Endodermal cell (in vitro differentiated cells): Measurements from ENCODE around the gene DGCR2. TPM values are rescaled to one million over a fixed set of nuclear protein-coding genes. Genes with fewer than 3 reads are reported as not detected.
A peak's percentile ranks its signal among the peaks of the same experiment; 100 is the strongest.
"Not testable (repeated sequence)": the region's sequence is repeated elsewhere in the genome, so short reads cannot be mapped to it uniquely, and the experiment has no call there.

Experiments
- DNase-seq: peaks from one replicate; pipeline ENCODE4 v3.0.0-alpha.2; 2017
- H3K27ac ChIP-seq: 2 replicates; pipeline ENCODE4 v1.5.1; 2013; ENCODE audit warnings: mild to moderate bottlenecking, low read depth, low read length, moderate library complexity
- H3K27me3 ChIP-seq: 2 replicates; pipeline ENCODE4 v1.6.1; 2013; ENCODE audit warnings: mild to moderate bottlenecking, low read length, moderate library complexity; ENCODE audit not compliant: insufficient read depth, control insufficient read depth, poor library complexity, severe bottlenecking
- H3K36me3 ChIP-seq: 2 replicates; pipeline ENCODE4 v1.7.0; 2013; ENCODE audit warnings: mild to moderate bottlenecking, low read length, moderate library complexity; ENCODE audit not compliant: control insufficient read depth, insufficient read depth
- H3K4me1 ChIP-seq: one replicate; pipeline ENCODE4 v1.7.0; 2013; ENCODE audit warnings: low read length; ENCODE audit not compliant: control insufficient read depth, insufficient read depth
- H3K4me3 ChIP-seq: 2 replicates; pipeline ENCODE4 v1.5.1; 2013; ENCODE audit warnings: mild to moderate bottlenecking, low read length, moderate library complexity
- H3K9ac ChIP-seq: 2 replicates; pipeline ENCODE4 v1.6.1; 2013; ENCODE audit warnings: mild to moderate bottlenecking, low read length, moderate library complexity; ENCODE audit not compliant: poor library complexity, severe bottlenecking; ENCODE audit errors: extremely low read depth
- H3K9me3 ChIP-seq: 2 replicates; pipeline ENCODE4 v1.6.1; 2013; ENCODE audit warnings: mild to moderate bottlenecking, low read length, moderate library complexity; ENCODE audit not compliant: control insufficient read depth
- H3K27ac Mint-ChIP-seq: 2 replicates; pipeline ENCODE4 v1.8.0; 2020; ENCODE audit warnings: mixed read lengths
- H3K27me3 Mint-ChIP-seq: 2 replicates; pipeline ENCODE4 v1.8.0; 2021; ENCODE audit warnings: mild to moderate bottlenecking, mixed read lengths; ENCODE audit not compliant: insufficient read depth
- H3K36me3 Mint-ChIP-seq: 2 replicates; pipeline ENCODE4 v1.8.0; 2020; ENCODE audit warnings: low read depth, mixed read lengths
- H3K4me1 Mint-ChIP-seq: 2 replicates; pipeline ENCODE4 v1.8.0; 2020; ENCODE audit warnings: mixed read lengths
- H3K4me3 Mint-ChIP-seq: 2 replicates; pipeline ENCODE4 v1.8.0; 2020; ENCODE audit warnings: mild to moderate bottlenecking, moderate library complexity, mixed read lengths
- H3K9me3 Mint-ChIP-seq: 2 replicates; pipeline ENCODE4 v1.8.0; 2020; ENCODE audit warnings: mild to moderate bottlenecking, mixed read lengths
- WGBS, 2 experiments: methylation state at CpG; one replicate each; pipeline versions ENCODE4 v1.1.5 to v1.1.7; 2013; ENCODE audit warnings: missing lambda C conversion rate in 2 of 2, mixed read lengths in 1 of 2; ENCODE audit not compliant: insufficient coverage in 1 of 2, insufficient read length in 1 of 2; 5-methylcytosine and 5-hydroxymethylcytosine counted together
- total RNA-seq, 2 donors: library from RNA; stranded (reverse); fragmentation: NEBNext Ultra II Directional in 1 of 2; extraction: Animal tissue kit (Norgen Biotek cat#: 25700) in 1 of 2; gene quantifications; 2 replicates in 1 of 2; 3 replicates in 1 of 2; pipeline ENCODE4 v1.2.1, GENCODE V29; 2021
- TF ChIP-seq, protein P1 (sequence below): fragments of 200-600 bp; sonication (generic); conservative IDR thresholded peaks from 2 replicates; pipeline ENCODE4 v1.5.0; 2021; ENCODE audit warnings: antibody characterized with exemption, mild to moderate bottlenecking

DGCR2 gene
- total RNA-seq, 2 donors from 2014 or later: 54.6 to 62.9 TPM

GRCh38 chr22:19001204-19001603 is 121.0 kb downstream of the DGCR2 start:
- no peaks in the 10 kb centered on the region for H3K9me3 ChIP-seq
- TF ChIP-seq, protein P1, sequence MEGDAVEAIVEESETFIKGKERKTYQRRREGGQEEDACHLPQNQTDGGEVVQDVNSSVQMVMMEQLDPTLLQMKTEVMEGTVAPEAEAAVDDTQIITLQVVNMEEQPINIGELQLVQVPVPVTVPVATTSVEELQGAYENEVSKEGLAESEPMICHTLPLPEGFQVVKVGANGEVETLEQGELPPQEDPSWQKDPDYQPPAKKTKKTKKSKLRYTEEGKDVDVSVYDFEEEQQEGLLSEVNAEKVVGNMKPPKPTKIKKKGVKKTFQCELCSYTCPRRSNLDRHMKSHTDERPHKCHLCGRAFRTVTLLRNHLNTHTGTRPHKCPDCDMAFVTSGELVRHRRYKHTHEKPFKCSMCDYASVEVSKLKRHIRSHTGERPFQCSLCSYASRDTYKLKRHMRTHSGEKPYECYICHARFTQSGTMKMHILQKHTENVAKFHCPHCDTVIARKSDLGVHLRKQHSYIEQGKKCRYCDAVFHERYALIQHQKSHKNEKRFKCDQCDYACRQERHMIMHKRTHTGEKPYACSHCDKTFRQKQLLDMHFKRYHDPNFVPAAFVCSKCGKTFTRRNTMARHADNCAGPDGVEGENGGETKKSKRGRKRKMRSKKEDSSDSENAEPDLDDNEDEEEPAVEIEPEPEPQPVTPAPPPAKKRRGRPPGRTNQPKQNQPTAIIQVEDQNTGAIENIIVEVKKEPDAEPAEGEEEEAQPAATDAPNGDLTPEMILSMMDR: no peak
- no peaks in the 10 kb centered on the region for H3K36me3 ChIP-seq
- Mint-ChIP-seq H3K36me3 (no peaks in the 10 kb centered on the region), H3K27me3 (peaks cover 84% of the 10 kb centered on the region), H3K27ac (no peak overlapping the region), H3K4me1 (peaks cover 12% of the 10 kb centered on the region), H3K4me3 (no peak overlapping the region), H3K9me3 (no peaks in the 10 kb centered on the region)
- no peak for DNase-seq
- no peak overlapping the region for H3K27ac ChIP-seq
- peaks cover 6% of the 10 kb centered on the region for H3K4me1 ChIP-seq
- H3K4me3 ChIP-seq: no peak overlapping the region
- H3K9ac ChIP-seq: no peak overlapping the region
- WGBS, 2 experiments: 81% methylated on average over 2 of the region's 2 CpGs; no CpG with 5 or more reads in 1 of the 2 experiments
- peaks cover 68% of the 10 kb centered on the region for H3K27me3 ChIP-seq

DNA sequence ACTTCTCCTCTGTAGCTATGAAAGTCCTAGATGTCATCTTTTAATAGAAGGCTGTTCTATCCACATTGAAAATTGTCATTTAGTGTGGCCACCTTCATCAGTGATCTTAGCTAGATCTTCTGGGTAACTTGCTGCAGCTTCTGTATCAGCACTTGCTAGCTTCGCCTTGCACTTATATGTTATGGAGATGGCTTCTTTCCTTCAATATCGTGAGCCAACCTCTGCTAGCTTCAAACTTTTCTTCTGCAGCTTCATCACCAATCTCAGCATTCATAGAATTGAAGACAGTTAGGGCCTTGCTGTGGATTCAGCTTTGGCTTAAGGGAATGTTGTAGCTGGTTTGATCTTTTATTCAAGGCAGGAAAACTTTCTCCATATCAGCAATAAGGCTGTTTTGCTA is 122.1 kb downstream of the DGCR2 start:
- H3K27ac Mint-ChIP-seq, DNase-seq, H3K36me3 ChIP-seq, H3K36me3 Mint-ChIP-seq, H3K9me3 ChIP-seq, H3K4me3 Mint-ChIP-seq, H3K9me3 Mint-ChIP-seq, H3K9ac ChIP-seq, H3K27ac ChIP-seq, H3K4me3 ChIP-seq, H3K4me1 ChIP-seq: not testable (repeated sequence)
- H3K27me3 Mint-ChIP-seq: peaks cover 91% of the 10 kb centered on the region
- peaks cover 73% of the 10 kb centered on the region for H3K27me3 ChIP-seq
- H3K4me1 Mint-ChIP-seq: peaks cover 15% of the 10 kb centered on the region
- WGBS, 2 experiments: no CpG with 5 or more reads among the region's 2 CpGs

- no peaks in the 10 kb centered on the region for H3K9me3 ChIP-seq
- H3K9me3 Mint-ChIP-seq: no peaks in the 10 kb centered on the region
- H3K27me3 ChIP-seq: peaks cover 73% of the 10 kb centered on the region
- no peak overlapping the region for H3K27ac ChIP-seq
- no peaks in the 10 kb centered on the region for H3K36me3 ChIP-seq
- H3K4me3 ChIP-seq: no peak overlapping the region
- no peak overlapping the region for H3K9ac ChIP-seq
- peaks cover 15% of the 10 kb centered on the region for H3K4me1 ChIP-seq
- TF ChIP-seq, protein P1: no peak
- peaks cover 96% of the 10 kb centered on the region for H3K27me3 Mint-ChIP-seq
- no peak for DNase-seq
- H3K36me3 Mint-ChIP-seq: no peaks in the 10 kb centered on the region
- no peak overlapping the region for H3K4me3 Mint-ChIP-seq
- no peak overlapping the region for H3K27ac Mint-ChIP-seq
- peaks cover 20% of the 10 kb centered on the region for H3K4me1 Mint-ChIP-seq
- 90 to 91% methylated on average over 4 to 5 of the region's 6 CpGs for WGBS, 2 experiments
These were observed 122.8 kb downstream of the DGCR2 start for GRCh38 chr22:18999416-18999815.

DNA sequence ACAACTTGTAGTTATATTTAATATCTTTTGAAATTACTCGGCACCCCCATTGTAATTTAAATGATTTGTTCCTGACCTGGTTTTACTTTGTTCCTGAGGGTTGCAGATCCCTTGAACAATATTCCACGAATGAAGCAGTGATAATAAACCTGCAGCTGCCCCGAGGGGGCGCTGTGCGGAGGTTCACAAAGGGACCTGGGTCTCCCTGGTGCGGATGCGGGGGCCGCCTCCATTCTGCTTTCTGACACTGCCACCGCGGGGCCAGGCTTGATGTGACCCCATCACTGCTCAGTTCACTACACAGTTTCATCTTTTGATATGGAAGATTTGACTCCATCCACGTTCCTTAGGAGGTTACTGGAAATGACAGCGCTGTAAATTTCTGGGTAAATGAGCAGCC is 123.2 kb downstream of the DGCR2 start:
- H3K4me1 ChIP-seq: peaks cover 19% of the 10 kb centered on the region
- H3K4me3 ChIP-seq: no peak overlapping the region
- peak; percentile 90 for DNase-seq
- H3K36me3 ChIP-seq: no peaks in the 10 kb centered on the region
- 48 to 84% methylated on average over 3 to 12 of the region's 12 CpGs for WGBS, 2 experiments
- H3K9ac ChIP-seq: no peak overlapping the region
- no peak overlapping the region for H3K27ac ChIP-seq
- peaks cover 96% of the 10 kb centered on the region for H3K27me3 Mint-ChIP-seq
- H3K9me3 Mint-ChIP-seq: no peaks in the 10 kb centered on the region
- H3K27ac Mint-ChIP-seq: no peak overlapping the region
- H3K4me1 Mint-ChIP-seq: peaks cover 24% of the 10 kb centered on the region
- no peaks in the 10 kb centered on the region for H3K9me3 ChIP-seq
- TF ChIP-seq, protein P1: peak; percentile 96
- peaks cover 70% of the 10 kb centered on the region for H3K27me3 ChIP-seq
- H3K36me3 Mint-ChIP-seq: no peaks in the 10 kb centered on the region
- no peak overlapping the region for H3K4me3 Mint-ChIP-seq
